ENCODE measurements around the gene C3orf22.

C3orf22 gene

DNA sequence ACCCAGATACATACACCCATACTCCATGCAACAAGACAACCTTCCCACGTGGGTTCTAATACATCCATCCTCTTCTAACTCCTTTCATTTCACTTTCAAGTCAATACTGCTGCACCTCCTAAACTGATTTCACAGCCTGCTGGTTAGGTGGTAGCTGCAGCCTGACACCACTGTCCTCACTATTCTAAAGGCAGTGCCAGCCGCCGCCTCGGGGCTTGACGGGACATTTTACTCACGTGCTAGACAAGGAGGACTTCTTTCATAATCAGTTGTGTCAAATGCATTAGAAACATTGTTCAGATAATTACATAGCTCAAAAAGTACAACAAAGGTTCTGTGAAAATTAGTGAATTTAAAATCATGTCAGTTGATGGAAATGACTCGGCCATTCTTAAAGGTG is 47.4 kb downstream of the C3orf22 start:
- no peak for DNase-seq

DNA sequence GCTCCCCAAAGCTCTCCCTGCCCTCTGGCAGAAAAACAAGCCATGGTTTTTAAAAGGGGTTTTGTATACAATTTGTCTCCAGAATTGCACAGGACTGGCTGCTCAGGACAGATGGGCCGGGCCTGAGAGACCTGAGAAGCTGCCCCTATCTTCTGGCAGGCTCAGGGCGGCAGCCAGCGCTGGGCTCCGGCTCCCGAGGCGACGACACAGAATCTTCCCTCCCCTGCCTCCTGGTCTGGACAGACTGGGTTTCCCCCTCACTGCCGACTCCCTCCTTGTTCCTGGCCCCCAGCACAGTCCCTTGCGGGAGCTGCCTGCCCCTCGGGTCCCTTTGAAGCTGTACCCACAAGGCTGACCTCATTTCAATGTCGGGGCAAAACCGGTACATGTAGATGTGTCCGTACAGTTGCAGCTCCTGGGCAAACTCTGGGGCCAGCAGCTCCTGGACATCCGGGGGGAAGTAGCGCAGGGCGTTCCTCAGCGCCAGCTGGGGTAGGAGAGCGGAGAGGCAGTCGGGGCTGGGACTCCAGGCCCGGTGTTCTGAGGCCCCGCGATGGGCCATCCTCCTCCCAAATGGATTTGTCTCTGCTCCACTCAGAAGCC is 48.3 kb downstream of the C3orf22 start:
- no peak for DNase-seq

- DNase-seq: no peak
These were observed 49.0 kb downstream of the C3orf22 start for GRCh38 chr3:126509597-126510307.

GRCh38 chr3:126508564-126508964 is 50.2 kb downstream of the C3orf22 start:
- DNase-seq: no peak

DNA sequence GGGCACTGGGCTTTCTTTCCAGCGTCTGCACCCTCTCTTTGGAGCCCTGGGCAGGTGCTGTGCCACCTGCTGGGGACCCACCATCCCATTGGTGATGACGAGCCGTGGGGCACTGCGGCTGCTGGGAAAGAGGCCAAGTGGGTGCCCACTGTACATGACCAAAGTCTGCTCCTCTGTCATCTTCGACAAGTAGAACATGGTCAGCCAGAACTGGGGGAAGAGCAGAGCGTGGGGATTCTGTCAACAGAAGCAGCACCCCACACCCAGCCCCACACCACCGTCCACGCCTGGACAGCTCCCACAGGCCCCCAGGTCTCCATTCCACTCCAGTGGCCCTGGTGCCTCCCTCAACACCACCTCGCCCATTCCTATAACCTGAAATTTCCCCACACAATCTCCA is 50.8 kb downstream of the C3orf22 start:
- DNase-seq: no peak

- no peak for DNase-seq
These were observed 55.0 kb downstream of the C3orf22 start for GRCh38 chr3:126503701-126504100.

GRCh38 chr3:126502656-126503055 is 56.1 kb downstream of the C3orf22 start:
- no peak for DNase-seq

GRCh38 chr3:126501736-126502135 is 57.0 kb downstream of the C3orf22 start:
- DNase-seq: no peak

GRCh38 chr3:126501054-126501453 is 57.7 kb downstream of the C3orf22 start:
- DNase-seq: no peak

GRCh38 chr3:126500016-126500415 is 58.7 kb downstream of the C3orf22 start:
- no peak for DNase-seq
